T-helper 2 cell treated with Interferon-gamma antibody and Interleukin-4, amounts not matched to agents 100 ng/mL and 5 ng/mL, for 36 hours (primary cell): Measurements from ENCODE around the gene SPG11. TPM values are rescaled to one million over a fixed set of nuclear protein-coding genes. Genes with fewer than 3 reads are reported as not detected.
"Not testable (repeated sequence)": the region's sequence is repeated elsewhere in the genome, so short reads cannot be mapped to it uniquely, and the experiment has no call there.

Experiments used
- intact Hi-C: fragments of 100-400 bp; cut with micrococcal nuclease; formaldehyde crosslinking; loops from one replicate; pipeline ENCODE4 v1.15.1; 2023
- total RNA-seq: library from RNA; stranded (reverse); gene quantifications from 2 replicates; pipeline ENCODE4 v1.2.3, GENCODE V29; 2022

SPG11 gene
- total RNA-seq, 1 donor from 2014 or later = 72.2 TPM

- intact Hi-C loops = loop anchor here (1.0 kb wide), 1 partner anchor 10 kb away; no protein-coding TSS in a partner anchor
These were observed 13.2 kb upstream of the SPG11 start for GRCh38 chr15:44676676-44677075.

- intact Hi-C loops = no loop called here
These were observed 12.4 kb upstream of the SPG11 start for GRCh38 chr15:44675911-44676310.

- intact Hi-C loops = no loop called here
These were observed 10.2 kb upstream of the SPG11 start for GRCh38 chr15:44673639-44674038.

- intact Hi-C loops = no loop called here
These were observed 6.9 kb upstream of the SPG11 start for GRCh38 chr15:44670087-44670950.

GRCh38 chr15:44668921-44669320 lies 5.5 kb upstream of the SPG11 start:
- intact Hi-C loops = no loop called here

- intact Hi-C loops = no loop called here
These were observed 3.5 kb upstream of the SPG11 start for GRCh38 chr15:44667039-44667360.

- intact Hi-C loops = loop anchor here (1.0 kb wide), 1 partner anchor 11 kb away; no protein-coding TSS in a partner anchor
These were observed 3.0 kb upstream of the SPG11 start for GRCh38 chr15:44666210-44667038.

GRCh38 chr15:44662478-44663409 lies 718 bp downstream of the SPG11 start:
- intact Hi-C loops = loop anchor here (1.0 to 5.0 kb wide), 7 partner anchors 21 to 375 kb away; partner anchors contain the start of genes B2M, EIF3J, GOLM2 and PATL2

GRCh38 chr15:44661576-44661975 lies 1.9 kb downstream of the SPG11 start:
- intact Hi-C loops = loop anchor here (5.0 kb wide), 1 partner anchor 374 kb away; the partner anchor contains the start of gene GOLM2

GRCh38 chr15:44659056-44659455 lies 4.4 kb downstream of the SPG11 start:
- intact Hi-C loops = no loop called here

GRCh38 chr15:44657378-44657777 lies 6.1 kb downstream of the SPG11 start:
- intact Hi-C loops = no loop called here

- intact Hi-C loops = no loop called here
These were observed 6.5 kb downstream of the SPG11 start for GRCh38 chr15:44656913-44657312.

- intact Hi-C loops = no loop called here
These were observed 7.2 kb downstream of the SPG11 start for GRCh38 chr15:44656298-44656697.

- intact Hi-C loops = no loop called here
These were observed 8.6 kb downstream of the SPG11 start for GRCh38 chr15:44654858-44655257.

- intact Hi-C loops = no loop called here
These were observed 15.8 kb downstream of the SPG11 start for GRCh38 chr15:44647637-44648036.

GRCh38 chr15:44647036-44647435 lies 16.4 kb downstream of the SPG11 start:
- intact Hi-C loops = no loop called here

GRCh38 chr15:44646460-44646859 lies 17.0 kb downstream of the SPG11 start:
- intact Hi-C loops = no loop called here

GRCh38 chr15:44641651-44642050 lies 21.8 kb downstream of the SPG11 start:
- intact Hi-C loops = no loop called here

GRCh38 chr15:44636976-44637375 lies 26.5 kb downstream of the SPG11 start:
- intact Hi-C loops = no loop called here

- intact Hi-C loops = loop anchor here (5.0 kb wide), 1 partner anchor 41 kb away; no protein-coding TSS in a partner anchor
These were observed 29.9 kb downstream of the SPG11 start for GRCh38 chr15:44633603-44634002.

GRCh38 chr15:44625286-44625685 lies 38.2 kb downstream of the SPG11 start:
- intact Hi-C loops = not testable (repeated sequence)
